ENCODE measurements around the gene MRC1. TPM values are rescaled to one million over a fixed set of nuclear protein-coding genes. Genes with fewer than 3 reads are reported as not detected.

MRC1 gene
- total and polyA plus RNA-seq, 3 donors from 2014 or later = 17.3 to 29.5 (median 20.4) TPM

DNA sequence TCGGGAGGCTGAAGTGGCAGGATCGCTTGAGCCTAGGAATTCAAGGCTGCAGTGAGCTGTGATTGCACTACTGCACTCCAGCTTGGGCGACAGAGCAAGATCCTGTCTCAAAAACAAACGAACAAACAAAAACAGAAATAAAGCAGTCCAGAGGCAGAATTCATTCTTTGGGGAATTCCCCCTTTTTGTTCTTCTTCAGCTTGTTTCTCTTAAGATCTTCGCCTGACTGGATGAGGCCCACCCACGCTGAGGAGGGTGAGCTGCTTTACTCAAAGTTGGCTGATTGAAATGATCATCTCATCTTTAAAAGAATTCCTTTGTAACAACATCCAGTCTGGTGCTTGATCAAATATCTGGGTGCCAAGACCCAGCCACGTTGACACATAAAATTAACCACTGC is 10.7 kb downstream of the MRC1 start:
- no peak for DNase-seq
- Histone ChIP-seq H3K4me3 (no peak overlapping the region), H3K36me3 (ENCODE audit: low read depth, missing control alignments) (no peaks in the 10 kb centered on the region), H3K9me3 (no peaks in the 10 kb centered on the region), H3K27me3 (no peaks in the 10 kb centered on the region), H3K27ac (no peak overlapping the region), H3K4me1 (no peaks in the 10 kb centered on the region)
- intact Hi-C loops (cut with DNase I; ENCODE audit: low total_unique reads) = no loop called here
- WGBS, 2 donors = 77 to 82% methylated on average over 7 of the region's 7 CpGs
- TF ChIP-seq, protein P1, sequence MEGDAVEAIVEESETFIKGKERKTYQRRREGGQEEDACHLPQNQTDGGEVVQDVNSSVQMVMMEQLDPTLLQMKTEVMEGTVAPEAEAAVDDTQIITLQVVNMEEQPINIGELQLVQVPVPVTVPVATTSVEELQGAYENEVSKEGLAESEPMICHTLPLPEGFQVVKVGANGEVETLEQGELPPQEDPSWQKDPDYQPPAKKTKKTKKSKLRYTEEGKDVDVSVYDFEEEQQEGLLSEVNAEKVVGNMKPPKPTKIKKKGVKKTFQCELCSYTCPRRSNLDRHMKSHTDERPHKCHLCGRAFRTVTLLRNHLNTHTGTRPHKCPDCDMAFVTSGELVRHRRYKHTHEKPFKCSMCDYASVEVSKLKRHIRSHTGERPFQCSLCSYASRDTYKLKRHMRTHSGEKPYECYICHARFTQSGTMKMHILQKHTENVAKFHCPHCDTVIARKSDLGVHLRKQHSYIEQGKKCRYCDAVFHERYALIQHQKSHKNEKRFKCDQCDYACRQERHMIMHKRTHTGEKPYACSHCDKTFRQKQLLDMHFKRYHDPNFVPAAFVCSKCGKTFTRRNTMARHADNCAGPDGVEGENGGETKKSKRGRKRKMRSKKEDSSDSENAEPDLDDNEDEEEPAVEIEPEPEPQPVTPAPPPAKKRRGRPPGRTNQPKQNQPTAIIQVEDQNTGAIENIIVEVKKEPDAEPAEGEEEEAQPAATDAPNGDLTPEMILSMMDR (IDR thresholded peaks at IDR 0.05) = no peak
- TF ChIP-seq POLR2A (IDR thresholded peaks at IDR 0.05) = no peak

DNA sequence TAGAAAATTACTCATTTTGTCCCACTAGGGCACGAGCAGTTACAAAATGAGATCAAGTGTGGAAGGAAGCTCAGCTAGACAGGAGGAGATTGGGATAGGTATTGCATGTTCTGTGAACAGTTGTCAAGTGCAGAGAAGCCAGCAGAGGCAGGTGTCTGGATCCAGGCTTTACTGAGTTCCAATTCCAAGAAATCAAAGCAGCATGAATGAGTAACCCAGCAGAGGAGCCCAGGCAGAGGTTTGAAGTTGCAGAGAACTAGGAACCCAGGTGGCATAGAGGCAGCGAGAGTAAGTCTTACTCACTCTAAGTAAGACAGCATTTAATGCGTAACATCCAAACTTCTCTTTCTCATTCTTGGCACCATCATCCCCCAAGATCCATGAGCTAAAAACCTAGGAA is 11.8 kb downstream of the MRC1 start:
- WGBS, 2 donors = 85 to 93% methylated on average over 3 of the region's 3 CpGs
- Histone ChIP-seq H3K9me3 (no peaks in the 10 kb centered on the region), H3K4me1 (no peaks in the 10 kb centered on the region), H3K4me3 (no peak overlapping the region), H3K27ac (no peak overlapping the region), H3K27me3 (no peaks in the 10 kb centered on the region), H3K36me3 (ENCODE audit: low read depth, missing control alignments) (no peaks in the 10 kb centered on the region)
- intact Hi-C loops (cut with DNase I; ENCODE audit: low total_unique reads) = no loop called here
- TF ChIP-seq, protein P1 (IDR thresholded peaks at IDR 0.05) = no peak
- no peak for TF ChIP-seq POLR2A (IDR thresholded peaks at IDR 0.05)
- no peak for DNase-seq

DNA sequence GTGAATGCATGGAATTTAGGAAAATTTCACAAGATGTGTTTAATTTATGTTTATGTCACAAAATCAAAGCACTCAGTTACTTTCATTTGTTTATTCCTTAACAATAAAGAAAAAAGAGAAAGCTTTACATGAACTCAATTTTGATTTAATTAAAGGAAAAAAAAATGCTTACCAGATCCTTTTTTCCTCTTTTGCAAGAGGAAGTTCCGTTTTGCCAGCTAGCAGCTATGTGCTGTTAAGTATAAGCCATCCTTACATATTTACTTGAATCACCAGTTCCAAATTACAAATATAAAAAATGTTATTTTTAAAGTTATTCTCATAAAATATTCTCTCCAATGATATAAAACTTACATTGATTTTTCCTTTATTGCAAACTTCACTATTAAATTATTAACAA is 12.7 kb downstream of the MRC1 start:
- H3K36me3 ChIP-seq (ENCODE audit: low read depth, missing control alignments) = no peaks in the 10 kb centered on the region
- no peak for DNase-seq
- 81 to 85% methylated on average over 1 of the region's 1 CpG for WGBS, 2 donors
- no peak overlapping the region for H3K4me3 ChIP-seq
- TF ChIP-seq POLR2A (IDR thresholded peaks at IDR 0.05) = no peak
- TF ChIP-seq, protein P1 (IDR thresholded peaks at IDR 0.05) = no peak
- no peaks in the 10 kb centered on the region for H3K9me3 ChIP-seq
- intact Hi-C loops (cut with DNase I; ENCODE audit: low total_unique reads) = no loop called here
- H3K27ac ChIP-seq = no peak overlapping the region
- H3K4me1 ChIP-seq = no peaks in the 10 kb centered on the region
- no peaks in the 10 kb centered on the region for H3K27me3 ChIP-seq

DNA sequence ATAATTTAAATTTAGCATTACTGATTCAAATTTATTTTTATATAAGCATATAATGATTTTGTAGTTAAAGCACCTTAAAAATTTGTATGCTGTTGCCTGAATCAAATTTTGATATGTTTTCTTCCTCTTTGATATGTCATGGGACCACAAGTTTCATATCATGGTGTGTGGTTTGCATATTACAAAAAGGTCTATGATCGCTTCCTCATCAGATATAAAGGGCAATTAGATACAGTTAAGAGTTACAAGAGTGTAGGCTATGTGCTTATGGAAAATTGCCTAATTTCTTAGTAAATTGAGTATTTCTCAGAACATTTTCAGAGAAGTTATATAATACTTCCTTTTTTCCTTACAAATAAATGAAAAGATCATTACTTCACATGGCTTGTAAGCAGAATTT is 22.2 kb downstream of the MRC1 start:
- WGBS, 2 donors = 77 to 80% methylated on average over 1 of the region's 1 CpG
- H3K4me3 ChIP-seq = no peak overlapping the region
- no peak for TF ChIP-seq POLR2A (IDR thresholded peaks at IDR 0.05)
- TF ChIP-seq, protein P1 (IDR thresholded peaks at IDR 0.05) = no peak
- intact Hi-C loops (cut with DNase I; ENCODE audit: low total_unique reads) = no loop called here
- no peak for DNase-seq
- H3K27ac ChIP-seq = no peak overlapping the region
- no peaks in the 10 kb centered on the region for H3K4me1 ChIP-seq
- no peaks in the 10 kb centered on the region for H3K9me3 ChIP-seq
- H3K36me3 ChIP-seq (ENCODE audit: low read depth, missing control alignments) = no peaks in the 10 kb centered on the region
- no peaks in the 10 kb centered on the region for H3K27me3 ChIP-seq

DNA sequence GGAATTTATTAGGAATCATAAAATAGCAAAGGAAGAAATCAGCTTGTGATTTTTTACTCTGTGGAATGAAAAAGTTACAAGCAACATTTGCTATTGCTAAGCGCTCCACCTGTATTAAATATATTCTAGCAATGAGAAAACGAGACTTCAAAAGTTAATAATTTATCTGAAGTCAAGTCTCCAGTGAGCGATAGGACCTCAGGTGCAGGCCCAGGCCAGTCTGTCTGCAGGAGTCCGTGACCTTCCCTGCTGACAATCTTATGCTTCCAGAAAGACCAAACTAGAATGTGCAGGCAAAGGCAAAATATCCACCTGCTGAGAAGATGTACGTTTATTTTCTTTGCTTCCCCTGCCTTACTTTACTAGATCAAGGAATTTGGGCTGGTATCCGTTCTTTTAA is 22.7 kb downstream of the MRC1 start:
- Histone ChIP-seq H3K36me3 (ENCODE audit: low read depth, missing control alignments) (no peaks in the 10 kb centered on the region), H3K9me3 (no peaks in the 10 kb centered on the region), H3K4me3 (peak overlapping the region in 1 of 2 donors; percentile 24), H3K27ac (no peak overlapping the region), H3K27me3 (no peaks in the 10 kb centered on the region), H3K4me1 (no peaks in the 10 kb centered on the region)
- 62 to 70% methylated on average over 6 of the region's 6 CpGs for WGBS, 2 donors
- intact Hi-C loops (cut with DNase I; ENCODE audit: low total_unique reads) = no loop called here
- TF ChIP-seq POLR2A (IDR thresholded peaks at IDR 0.05) = no peak
- TF ChIP-seq, protein P1 (IDR thresholded peaks at IDR 0.05) = no peak
- DNase-seq = no peak

All from testis (tissue), 3 donors.